Ovary (tissue), 9 donors: Measurements from ENCODE around the gene ROR2. TPM values are rescaled to one million over a fixed set of nuclear protein-coding genes. Genes with fewer than 3 reads are reported as not detected.

ENCODE experiments used
- DNase-seq, 5 donors: peaks; one replicate each; pipeline ENCODE4 v3.0.0-alpha.2; 2019 to 2020
- H3K27ac ChIP-seq, 2 donors: fragments of 200-600 bp; one replicate each; pipeline versions ENCODE4 v1.5.1 to v1.8.0; 2019 to 2022
- H3K27me3 ChIP-seq: fragments of 200-600 bp; one replicate; pipeline ENCODE4 v1.8.0; 2022
- H3K36me3 ChIP-seq: fragments of 200-600 bp; sonication (generic); one replicate; pipeline ENCODE4 v1.5.1; 2019
- H3K4me1 ChIP-seq: one replicate; pipeline ENCODE4 v1.8.1; 2013; ENCODE audit warnings: mild to moderate bottlenecking, moderate library complexity; ENCODE audit not compliant: insufficient read depth
- H3K4me3 ChIP-seq: fragments of 200-600 bp; sonication (generic); one replicate; pipeline ENCODE4 v1.5.1; 2017
- H3K9me3 ChIP-seq, 2 donors: fragments of 200-600 bp in 1 of 2; sonication (generic) in 1 of 2; one replicate each; pipeline versions ENCODE4 v1.5.1 to v1.8.1; 2013 to 2019; ENCODE audit warnings: mild to moderate bottlenecking in 1 of 2, moderate library complexity in 1 of 2
- CTCF ChIP-seq, 3 donors: fragments of 450-650 bp in 2 of 3; fragments of 200-600 bp in 1 of 3; IDR thresholded peaks; one replicate each; pipeline versions ENCODE4 v1.5.1 to v1.8.0; 2016 to 2022; ENCODE audit warnings: antibody characterized with exemption in 3 of 3, mild to moderate bottlenecking in 1 of 3
- EP300 ChIP-seq: sonication (generic); formaldehyde crosslinking; IDR thresholded peaks from one replicate; pipeline ENCODE4 v1.6.1; 2017; ENCODE audit warnings: antibody characterized with exemption
- POLR2A ChIP-seq: fragments of 450-650 bp; IDR thresholded peaks from one replicate; pipeline ENCODE4 v1.6.1; 2017; ENCODE audit warnings: antibody characterized with exemption, mild to moderate bottlenecking, moderate library complexity
- WGBS, 3 donors: extraction: QIAGEN DNeasy Blood & Tissue Kit in 1 of 3; methylation state at CpG; one replicate each; pipeline versions ENCODE4 v1.1.5 to v1.1.7; 2013 to 2017; 5-methylcytosine and 5-hydroxymethylcytosine counted together
- intact Hi-C, 4 donors: fragments of 100-400 bp; cut with DNase I; formaldehyde crosslinking; loops; one replicate each; pipeline versions ENCODE4 v1.11.0 to v1.15.1; 2022 to 2023
- polyA plus RNA-seq, 2 donors: library from polyadenylated mRNA; stranded (reverse); fragments of 200-250 nt in 1 of 2; fragments of 350-450 nt in 1 of 2; fragmentation: Illumina TruSeq in 1 of 2; extraction: RNeasy Lipid Tissue Mini Kit (QIAGEN cat#74804) in 1 of 2; gene quantifications; one replicate each; pipeline ENCODE4 v1.2.3, GENCODE V29; 2013 to 2014
- total RNA-seq, 7 donors: library from RNA; depleted of rRNA in 2 of 7; stranded (reverse); fragments of >200 nt in 2 of 7; fragmentation: NEBNext Ultra II Directional in 3 of 7; extraction: Animal tissue kit (Norgen Biotek cat#: 25700) in 3 of 7; gene quantifications; one replicate each; pipeline versions ENCODE4 v1.1.0 to v1.2.4, GENCODE V29; 2016 to 2023
- donor health status: DM: no; HTN: no; CAD: no; lungs with moderate emphysema.
- donor health status: DM: no; HTN: no; CAD: no.
- donor health status: Bipolar disorder and iron deficiency.
- donor health status: DM: yes; HTN: yes; CAD: no.
- donor health status: DM: no; HTN: no; CAD: no.
- donor health status: DM: yes; HTN: yes; CAD: no.

The ROR2 gene
- total and polyA plus RNA-seq, 9 donors = 11.4 to 35.5 (median 27.7) TPM

GRCh38 chr9:91746357-91746756 lies 203.7 kb downstream of the ROR2 start:
- no peaks in the 10 kb centered on the region for H3K4me1 ChIP-seq
- peak overlapping the region in 1 of 2 donors; percentile 42 for H3K27ac ChIP-seq
- peak; percentile 46 to 76 (median 73) for DNase-seq
- TF ChIP-seq EP300 = no peak
- TF ChIP-seq CTCF (IDR thresholded peaks at IDR 0.05) = no peak
- no peak for TF ChIP-seq POLR2A
- H3K36me3 ChIP-seq = no peaks in the 10 kb centered on the region
- no peaks in the 10 kb centered on the region for H3K9me3 ChIP-seq
- H3K27me3 ChIP-seq = no peaks in the 10 kb centered on the region
- intact Hi-C loops = no loop called here
- WGBS, 3 donors = 29 to 36% (median 31%) methylated on average over 10 of the region's 10 CpGs
- no peak overlapping the region for H3K4me3 ChIP-seq

- intact Hi-C loops = no loop called here
- WGBS, 3 donors = 85 to 88% (median 87%) methylated on average over 7 of the region's 7 CpGs
- DNase-seq = no peak
Observed at GRCh38 chr9:91744114-91744513, 205.9 kb downstream of the ROR2 start.

GRCh38 chr9:91741522-91741921 lies 208.5 kb downstream of the ROR2 start:
- H3K27me3 ChIP-seq = no peaks in the 10 kb centered on the region
- intact Hi-C loops = no loop called here
- H3K27ac ChIP-seq = no peak overlapping the region
- no peaks in the 10 kb centered on the region for H3K9me3 ChIP-seq
- H3K4me3 ChIP-seq = no peak overlapping the region
- no peak for DNase-seq
- H3K36me3 ChIP-seq = no peaks in the 10 kb centered on the region
- TF ChIP-seq EP300 (no peak), POLR2A (no peak)
- peaks cover 2% of the 10 kb centered on the region for H3K4me1 ChIP-seq

More at GRCh38 chr9:91744114-91744513, 205.9 kb downstream of the ROR2 start:
- H3K4me3 ChIP-seq = no peak overlapping the region
- H3K27me3 ChIP-seq = no peaks in the 10 kb centered on the region
- no peaks in the 10 kb centered on the region for H3K9me3 ChIP-seq
- no peak overlapping the region for H3K27ac ChIP-seq
- TF ChIP-seq POLR2A (no peak), CTCF (IDR thresholded peaks at IDR 0.05) (no peak), EP300 (no peak)
- peaks cover 2% of the 10 kb centered on the region for H3K4me1 ChIP-seq
- no peaks in the 10 kb centered on the region for H3K36me3 ChIP-seq

GRCh38 chr9:91740701-91741100 lies 209.3 kb downstream of the ROR2 start:
- Histone ChIP-seq H3K4me3 (no peak overlapping the region), H3K27ac (no peak overlapping the region), H3K36me3 (no peaks in the 10 kb centered on the region), H3K27me3 (no peaks in the 10 kb centered on the region), H3K4me1 (peaks cover 2% of the 10 kb centered on the region), H3K9me3 (no peaks in the 10 kb centered on the region)
- TF ChIP-seq EP300 (no peak), CTCF (IDR thresholded peaks at IDR 0.05) (peak in 2 of 3 donors; percentile 35 to 46)
- DNase-seq = peak; percentile 64 to 79 (median 73)
- intact Hi-C loops = no loop called here
- 46 to 50% (median 47%) methylated on average over 10 of the region's 10 CpGs for WGBS, 3 donors

- no peak for DNase-seq
- H3K27me3 ChIP-seq = no peaks in the 10 kb centered on the region
- intact Hi-C loops = no loop called here
- no peak overlapping the region for H3K27ac ChIP-seq
- H3K9me3 ChIP-seq = no peaks in the 10 kb centered on the region
- no peak overlapping the region for H3K4me3 ChIP-seq
- no peak for TF ChIP-seq POLR2A
- TF ChIP-seq EP300 = no peak
- no peak for TF ChIP-seq CTCF (IDR thresholded peaks at IDR 0.05)
- WGBS, 3 donors = 83 to 89% (median 88%) methylated on average over 16 of the region's 16 CpGs
- H3K36me3 ChIP-seq = no peaks in the 10 kb centered on the region
- H3K4me1 ChIP-seq = peaks cover 2% of the 10 kb centered on the region
Observed at GRCh38 chr9:91736898-91737601, 213.0 kb downstream of the ROR2 start.
